B cell (primary cell): Measurements from ENCODE around the gene SURF6. TPM values are rescaled to one million over a fixed set of nuclear protein-coding genes. Genes with fewer than 3 reads are reported as not detected.
"Not testable (repeated sequence)": the region's sequence is repeated elsewhere in the genome, so short reads cannot be mapped to it uniquely, and the experiment has no call there.

Experiments
- ATAC-seq: fragments of 200-7000 bp; cut with Tn5 transposase; one replicate; pipeline ENCODE4 v1.10.0; 2021; ENCODE audit warnings: low read depth, mild to moderate bottlenecking, moderate number of reproducible peaks, moderate library complexity
- CTCF ChIA-PET: fragments of 350-600 bp; sonication (Branson Sonifier 250); formaldehyde crosslinking; loops from one replicate; lab custom pipeline; 2021; ENCODE audit warnings: antibody characterized with exemption, inconsistent platforms; lab: Charles Lee
- POLR2A ChIA-PET: fragments of 350-600 bp; sonication (Branson Sonifier 250); formaldehyde crosslinking; loops from one replicate; lab custom pipeline; 2021; ENCODE audit warnings: antibody characterized with exemption; lab: Charles Lee
- DNase-seq: peaks from one replicate; pipeline ENCODE4 v3.0.0; 2013
- H2AFZ ChIP-seq: 2 replicates; pipeline ENCODE4 v1.6.1; 2012; ENCODE audit warnings: mild to moderate bottlenecking, low read depth, low read length; ENCODE audit not compliant: insufficient read depth, poor library complexity, severe bottlenecking
- H3K27ac ChIP-seq, 2 donors: 1 replicate in 1 of 2; 2 replicates in 1 of 2; pipeline ENCODE4 v1.5.1; 2012 to 2013; ENCODE audit warnings: low read length in 2 of 2, mild to moderate bottlenecking in 2 of 2, moderate library complexity in 1 of 2
- H3K27me3 ChIP-seq, 4 experiments: fragments of 200-600 bp in 1 of 4; sonication (generic) in 1 of 4; replicated peaks in 1 of 4; 1 replicate in 2 of 4; 2 replicates in 2 of 4; pipeline versions ENCODE4 v1.6.1 to v1.7.0; 2013 to 2016; ENCODE audit warnings: low read length in 3 of 4, mild to moderate bottlenecking in 2 of 4, mixed read lengths in 1 of 4, moderate library complexity in 1 of 4; ENCODE audit not compliant: insufficient read depth in 4 of 4, control insufficient read depth in 3 of 4; ENCODE audit errors: control extremely low read depth in 1 of 4
- H3K36me3 ChIP-seq, 2 experiments: replicated peaks in 1 of 2; 1 replicate in 1 of 2; 2 replicates in 1 of 2; pipeline versions ENCODE4 v1.6.1 to v1.7.1; 2013; ENCODE audit warnings: low read length in 1 of 2; ENCODE audit not compliant: insufficient read depth in 2 of 2, control insufficient read depth in 1 of 2; ENCODE audit errors: control extremely low read depth in 1 of 2, extremely low read depth in 1 of 2
- H3K4me1 ChIP-seq, 2 donors: fragments of 200-600 bp in 1 of 2; sonication (generic) in 1 of 2; 1 replicate in 1 of 2; 2 replicates in 1 of 2; pipeline versions ENCODE4 v1.5.1 to v1.6.1; 2013 to 2017; ENCODE audit warnings: low read length in 2 of 2; ENCODE audit not compliant: control insufficient read depth in 2 of 2, insufficient read depth in 2 of 2
- H3K4me2 ChIP-seq: replicated peaks from 2 replicates; pipeline ENCODE3; 2012; ENCODE audit warnings: mild to moderate bottlenecking, low read depth, low read length; ENCODE audit not compliant: poor library complexity, severe bottlenecking
- H3K4me3 ChIP-seq, 5 experiments: fragments of 200-600 bp in 1 of 5; sonication (generic) in 1 of 5; 1 replicate in 3 of 5; 2 replicates in 2 of 5; pipeline versions ENCODE4 v1.5.1 to v1.7.0; 2011 to 2016; ENCODE audit warnings: low read length in 4 of 5, mild to moderate bottlenecking in 4 of 5, low read depth in 2 of 5, control low read depth in 1 of 5, moderate library complexity in 1 of 5; ENCODE audit not compliant: insufficient read depth in 1 of 5; ENCODE audit errors: control extremely low read depth in 1 of 5, extremely low read depth in 1 of 5
- H3K79me2 ChIP-seq: fragments of 200-600 bp; sonication (generic); one replicate; pipeline ENCODE4 v1.6.0; 2016; ENCODE audit warnings: low read length; ENCODE audit not compliant: control insufficient read depth, insufficient read depth
- H3K9ac ChIP-seq: fragments of 200-600 bp; sonication (generic); 2 replicates; pipeline ENCODE4 v1.6.1; 2017; ENCODE audit warnings: mild to moderate bottlenecking, low read length, moderate library complexity
- H3K9me3 ChIP-seq, 3 donors: one replicate each; pipeline versions ENCODE4 v1.6.1 to v1.7.1; 2013; ENCODE audit warnings: low read length in 2 of 3; ENCODE audit not compliant: control insufficient read depth in 2 of 3, insufficient read depth in 1 of 3; ENCODE audit errors: control extremely low read depth in 1 of 3
- H4K20me1 ChIP-seq: 2 replicates; pipeline ENCODE4 v1.6.0; 2012; ENCODE audit warnings: mild to moderate bottlenecking, low read length; ENCODE audit not compliant: insufficient read depth, control insufficient read depth, poor library complexity, severe bottlenecking
- H3K27ac Mint-ChIP-seq: one replicate; pipeline ENCODE4 v1.8.0; 2021; ENCODE audit warnings: mixed read lengths
- H3K27me3 Mint-ChIP-seq: one replicate; pipeline ENCODE4 v1.8.0; 2021; ENCODE audit warnings: mixed read lengths
- H3K4me1 Mint-ChIP-seq: one replicate; pipeline ENCODE4 v1.8.0; 2021; ENCODE audit warnings: mixed read lengths
- H3K4me3 Mint-ChIP-seq: one replicate; pipeline ENCODE4 v1.8.0; 2021; ENCODE audit warnings: mixed read lengths
- H3K9me3 Mint-ChIP-seq: one replicate; pipeline ENCODE4 v1.8.0; 2022; ENCODE audit warnings: mixed read lengths; ENCODE audit not compliant: insufficient read depth
- EZH2 ChIP-seq: IDR thresholded peaks from 2 replicates; pipeline ENCODE4 v1.6.1; 2012; ENCODE audit warnings: borderline replicate concordance, low read depth, mild to moderate bottlenecking, moderate library complexity, low read length; ENCODE audit not compliant: insufficient read depth, poor library complexity, severe bottlenecking
- WGBS: methylation state at CpG from one replicate; pipeline ENCODE4 v1.1.5; 2013; ENCODE audit warnings: missing lambda C conversion rate; ENCODE audit not compliant: insufficient coverage; 5-methylcytosine and 5-hydroxymethylcytosine counted together
- intact Hi-C: fragments of 100-400 bp; cut with micrococcal nuclease; formaldehyde crosslinking; loops from one replicate; pipeline ENCODE4 v1.10.0; 2022
- polyA plus RNA-seq: library from polyadenylated mRNA; depleted of rRNA; stranded (reverse); fragments of >200 nt; gene quantifications from 2 replicates; pipeline ENCODE4 v1.2.3, GENCODE V29; 2012
- total RNA-seq, 2 donors: library from RNA; stranded (reverse); fragments of 120-200 nt in 1 of 2; gene quantifications; 1 replicate in 1 of 2; 2 replicates in 1 of 2; pipeline versions ENCODE4 v1.2.3 to v1.2.4, GENCODE V29; 2013 to 2022
- TF ChIP-seq, protein P1 (sequence below): fragments of 200-600 bp; IDR thresholded peaks from one replicate; pipeline ENCODE4 v1.8.0; 2022; ENCODE audit warnings: antibody characterized with exemption, mild to moderate bottlenecking

Gene SURF6
- total and polyA plus RNA-seq, 2 donors (not counting 1 experiment from before 2014, with no cell fraction given) = 14.7 to 25.9 TPM

DNA sequence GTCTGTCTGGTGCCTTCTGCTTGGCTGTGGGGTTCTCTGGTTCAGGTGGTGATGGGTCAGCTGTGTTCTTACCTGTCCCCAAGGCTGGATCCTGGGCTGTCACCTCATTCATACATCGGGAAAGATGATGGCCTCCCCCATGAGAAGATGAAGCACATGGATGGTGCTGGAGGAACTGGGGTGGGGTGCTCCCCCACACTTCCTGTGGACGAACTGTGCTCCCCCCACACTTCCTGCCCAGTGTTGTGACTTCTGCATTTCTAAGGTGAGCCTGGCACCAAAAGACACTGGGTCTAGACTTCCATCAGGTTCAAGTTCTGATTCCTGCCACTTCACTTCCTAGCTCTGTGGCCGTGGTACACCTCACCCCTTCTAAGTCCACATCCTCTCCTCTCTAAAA lies 4.3 kb upstream of the SURF6 start:
- Histone ChIP-seq H3K9ac (peak overlapping the region; percentile 28), H4K20me1 (peaks cover 3% of the 10 kb centered on the region), H3K36me3 (peaks cover 0 to 52% of the 10 kb centered on the region in 2 experiments), H3K4me3 (peak overlapping the region in 1 of 5 experiments; percentile 14), H3K27ac (peak overlapping the region; percentile 75), H3K27me3 (no peaks in the 10 kb centered on the region), H3K79me2 (peaks cover 26% of the 10 kb centered on the region), H2AFZ (peak overlapping the region; percentile 37), H3K4me1 (peaks cover 31 to 57% of the 10 kb centered on the region in 2 donors), H3K9me3 (peaks cover 0 to 13% (median 3%) of the 10 kb centered on the region in 3 donors), H3K4me2 (peak overlapping the region; percentile 67)
- WGBS = no CpG with 5 or more reads among the region's 3 CpGs
- POLR2A ChIA-PET = interaction anchor here (1.3 kb wide), 1 partner anchor 8 kb away, joined by 5 read pairs; the partner anchor contains the start of genes MED22 and RPL7A
- intact Hi-C loops = no loop called here
- Mint-ChIP-seq H3K9me3 (no peaks in the 10 kb centered on the region), H3K4me1 (peaks cover 56% of the 10 kb centered on the region), H3K27me3 (no peaks in the 10 kb centered on the region), H3K4me3 (peak overlapping the region; percentile 70), H3K27ac (peak overlapping the region; percentile 86)
- TF ChIP-seq EZH2 = no peak
- TF ChIP-seq, protein P1, sequence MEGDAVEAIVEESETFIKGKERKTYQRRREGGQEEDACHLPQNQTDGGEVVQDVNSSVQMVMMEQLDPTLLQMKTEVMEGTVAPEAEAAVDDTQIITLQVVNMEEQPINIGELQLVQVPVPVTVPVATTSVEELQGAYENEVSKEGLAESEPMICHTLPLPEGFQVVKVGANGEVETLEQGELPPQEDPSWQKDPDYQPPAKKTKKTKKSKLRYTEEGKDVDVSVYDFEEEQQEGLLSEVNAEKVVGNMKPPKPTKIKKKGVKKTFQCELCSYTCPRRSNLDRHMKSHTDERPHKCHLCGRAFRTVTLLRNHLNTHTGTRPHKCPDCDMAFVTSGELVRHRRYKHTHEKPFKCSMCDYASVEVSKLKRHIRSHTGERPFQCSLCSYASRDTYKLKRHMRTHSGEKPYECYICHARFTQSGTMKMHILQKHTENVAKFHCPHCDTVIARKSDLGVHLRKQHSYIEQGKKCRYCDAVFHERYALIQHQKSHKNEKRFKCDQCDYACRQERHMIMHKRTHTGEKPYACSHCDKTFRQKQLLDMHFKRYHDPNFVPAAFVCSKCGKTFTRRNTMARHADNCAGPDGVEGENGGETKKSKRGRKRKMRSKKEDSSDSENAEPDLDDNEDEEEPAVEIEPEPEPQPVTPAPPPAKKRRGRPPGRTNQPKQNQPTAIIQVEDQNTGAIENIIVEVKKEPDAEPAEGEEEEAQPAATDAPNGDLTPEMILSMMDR = no peak
- DNase-seq = peak; percentile 59
- no peak for ATAC-seq
- CTCF ChIA-PET = interaction anchor here (1.8 kb wide), 1 partner anchor 14 kb away, joined by 5 read pairs; no protein-coding TSS in a partner anchor

DNA sequence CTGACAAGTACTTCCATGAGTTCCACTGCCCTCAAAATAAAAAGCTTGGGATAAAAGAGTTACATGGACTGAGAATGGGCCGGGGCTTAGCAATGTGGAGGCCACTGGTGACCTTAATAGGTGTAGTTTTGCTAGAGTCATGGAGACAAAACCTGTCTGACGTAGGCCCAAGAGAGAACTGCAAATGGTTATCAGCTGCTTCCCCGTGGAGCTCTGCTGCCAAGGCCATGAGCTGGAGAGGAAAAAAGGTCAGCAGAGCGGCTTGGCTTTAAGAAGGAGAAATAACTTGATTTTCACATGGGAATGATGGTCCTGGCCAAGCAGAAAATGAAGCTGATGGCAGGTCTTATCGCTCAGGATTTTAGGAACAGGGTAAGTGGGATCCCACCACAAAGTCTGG lies 3.7 kb upstream of the SURF6 start:
- peaks cover 29% of the 10 kb centered on the region for H3K79me2 ChIP-seq
- intact Hi-C loops = no loop called here
- WGBS = 100% methylated on average over 5 of the region's 5 CpGs
- TF ChIP-seq EZH2 = no peak
- Mint-ChIP-seq H3K9me3 (no peaks in the 10 kb centered on the region), H3K4me3 (peak overlapping the region; percentile 57), H3K27ac (peak overlapping the region; percentile 85), H3K27me3 (no peaks in the 10 kb centered on the region), H3K4me1 (peaks cover 59% of the 10 kb centered on the region)
- ATAC-seq (no peak), DNase-seq (no peak)
- no peak overlapping the region for H2AFZ ChIP-seq
- H3K9ac ChIP-seq = no peak overlapping the region
- H3K9me3 ChIP-seq = peaks cover 0 to 13% (median 3%) of the 10 kb centered on the region in 3 donors
- H3K4me1 ChIP-seq = peaks cover 37 to 63% of the 10 kb centered on the region in 2 donors
- H3K27ac ChIP-seq = peak overlapping the region; percentile 75
- CTCF ChIA-PET = interaction anchor here (1.8 kb wide), 1 partner anchor 14 kb away, joined by 5 read pairs; no protein-coding TSS in a partner anchor
- H3K27me3 ChIP-seq = no peaks in the 10 kb centered on the region
- peak overlapping the region; percentile 67 for H3K4me2 ChIP-seq
- peaks cover 0 to 48% of the 10 kb centered on the region in 2 experiments for H3K36me3 ChIP-seq
- peaks cover 9% of the 10 kb centered on the region for H4K20me1 ChIP-seq
- H3K4me3 ChIP-seq = no peak overlapping the region
- POLR2A ChIA-PET = interaction anchor here (1.3 kb wide), 1 partner anchor 9 kb away, joined by 5 read pairs; the partner anchor contains the start of genes MED22 and RPL7A

DNA sequence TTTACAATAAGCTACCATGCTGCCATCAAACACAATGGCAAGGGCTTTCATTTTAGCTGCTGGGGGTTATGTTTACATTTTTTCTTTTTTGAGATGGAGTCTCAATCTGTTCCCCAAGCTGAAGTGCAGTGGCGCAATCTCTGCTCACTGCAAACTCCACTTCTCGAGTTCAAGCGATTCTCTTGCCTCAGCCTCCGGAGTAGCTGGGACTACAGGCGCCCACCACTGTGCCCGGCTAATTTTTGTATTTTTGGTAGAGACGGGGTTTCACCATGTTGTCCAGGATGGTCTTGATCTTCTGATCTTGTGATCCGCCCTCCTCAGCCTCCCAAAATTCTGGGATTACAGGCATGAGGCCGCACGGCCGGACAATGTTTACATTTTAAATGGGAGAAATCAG lies 1.1 kb downstream of the SURF6 start:
- Histone ChIP-seq H3K36me3 (peaks cover 3 to 51% of the 10 kb centered on the region in 2 experiments), H3K79me2 (peaks cover 36% of the 10 kb centered on the region), H3K4me2 (peak overlapping the region; percentile 74), H4K20me1 (peaks cover 46% of the 10 kb centered on the region), H3K9ac (peak overlapping the region; percentile 77), H3K4me1 (peaks cover 18 to 38% of the 10 kb centered on the region in 2 donors), H3K4me3 (peak overlapping the region in 3 of 5 experiments; percentile 73 to 90 (median 84))
- H3K9me3 ChIP-seq, DNase-seq, H3K9me3 Mint-ChIP-seq, H3K27ac ChIP-seq, H3K27me3 ChIP-seq, intact Hi-C loops, ATAC-seq, H3K27me3 Mint-ChIP-seq, H2AFZ ChIP-seq: not testable (repeated sequence)
- 94% methylated on average over 7 of the region's 11 CpGs for WGBS
- ChIA-PET POLR2A (interaction anchor here (1.0 to 1.3 kb wide), 3 partner anchors 13 to 304 kb away, joined by 3 to 7 read pairs (median 4); partner anchors contain the start of genes GTF3C5, MED22, RPL7A and SURF1), CTCF (interaction anchor here (1.4 kb wide), 1 partner anchor 16 kb away, joined by 5 read pairs; no protein-coding TSS in a partner anchor)
- Mint-ChIP-seq H3K27ac (peak overlapping the region; percentile 10), H3K4me3 (peak overlapping the region; percentile 99), H3K4me1 (peaks cover 42% of the 10 kb centered on the region)
